Measurements from ENCODE around the gene FOXC2.

Gene FOXC2

GRCh38 chr16:86566601-86566965 lies at the start of gene FOXC2:
Gene FOXC2 (plus strand): TSS chr16:86566829. CDS start chr16:86567336, 507 bp downstream.
- no peak for DNase-seq (ENCODE audit: low read depth)

- no peak for DNase-seq (ENCODE audit: low read depth)
These were observed 49.6 kb upstream of the FOXC2 start for GRCh38 chr16:86517033-86517432.

GRCh38 chr16:86517652-86518258 lies 48.9 kb upstream of the FOXC2 start:
- no peak for DNase-seq (ENCODE audit: low read depth)

- DNase-seq (ENCODE audit: low read depth): no peak
These were observed 47.5 kb upstream of the FOXC2 start for GRCh38 chr16:86519007-86519648.

- peak; percentile 26 for DNase-seq (ENCODE audit: low read depth)
These were observed 46.8 kb upstream of the FOXC2 start for GRCh38 chr16:86519649-86520316.

GRCh38 chr16:86520317-86521210 lies 46.1 kb upstream of the FOXC2 start:
- DNase-seq (ENCODE audit: low read depth): no peak

GRCh38 chr16:86521236-86522197 lies 45.1 kb upstream of the FOXC2 start:
- DNase-seq (ENCODE audit: low read depth): no peak

- DNase-seq (ENCODE audit: low read depth): no peak
These were observed 44.0 kb upstream of the FOXC2 start for GRCh38 chr16:86522634-86523033.

- DNase-seq (ENCODE audit: low read depth): no peak
These were observed 43.4 kb upstream of the FOXC2 start for GRCh38 chr16:86523166-86523740.

GRCh38 chr16:86524029-86524428 lies 42.6 kb upstream of the FOXC2 start:
- no peak for DNase-seq (ENCODE audit: low read depth)

- DNase-seq (ENCODE audit: low read depth): no peak
These were observed 40.9 kb upstream of the FOXC2 start for GRCh38 chr16:86525696-86526095.

- no peak for DNase-seq (ENCODE audit: low read depth)
These were observed 39.3 kb upstream of the FOXC2 start for GRCh38 chr16:86527366-86527765.

- DNase-seq (ENCODE audit: low read depth): no peak
These were observed 38.3 kb upstream of the FOXC2 start for GRCh38 chr16:86528061-86528929.

GRCh38 chr16:86529160-86529559 lies 37.5 kb upstream of the FOXC2 start:
- no peak for DNase-seq (ENCODE audit: low read depth)

- DNase-seq (ENCODE audit: low read depth): no peak
These were observed 36.1 kb upstream of the FOXC2 start for GRCh38 chr16:86530251-86531190.

GRCh38 chr16:86531191-86531545 lies 35.5 kb upstream of the FOXC2 start:
- no peak for DNase-seq (ENCODE audit: low read depth)

- no peak for DNase-seq (ENCODE audit: low read depth)
These were observed 34.7 kb upstream of the FOXC2 start for GRCh38 chr16:86531641-86532525.

GRCh38 chr16:86532526-86532815 lies 34.2 kb upstream of the FOXC2 start:
- DNase-seq (ENCODE audit: low read depth): no peak

Measured in activated T-helper 1 cell treated with Interleukin-2 at 50 U/mL for 16 hours (primary cell).